Fibroblast of lung (primary cell): Measurements from ENCODE around the gene DNAJC24. TPM values are rescaled to one million over a fixed set of nuclear protein-coding genes. Genes with fewer than 3 reads are reported as not detected.

Source experiments
- DNase-seq, 2 donors: peaks; one replicate each; pipeline versions ENCODE4 v3.0.0 to v3.0.0-alpha.2; 2010; ENCODE audit warnings: low read depth in 2 of 2
- H2AFZ ChIP-seq: 2 replicates; pipeline ENCODE4 v1.5.1; 2012; ENCODE audit warnings: low read length, control low read depth, inconsistent platforms
- H3K27ac ChIP-seq: 2 replicates; pipeline ENCODE4 v1.5.1; 2011; ENCODE audit warnings: low read length, control low read depth; ENCODE audit not compliant: insufficient read depth
- H3K27me3 ChIP-seq: 2 replicates; pipeline ENCODE4 v1.5.1; 2011; ENCODE audit warnings: mild to moderate bottlenecking, low read length; ENCODE audit not compliant: control insufficient read depth, insufficient read depth
- H3K36me3 ChIP-seq: 2 replicates; pipeline ENCODE4 v1.5.1; 2011; ENCODE audit warnings: low read length; ENCODE audit not compliant: control insufficient read depth, insufficient read depth
- H3K4me1 ChIP-seq: 2 replicates; pipeline ENCODE4 v1.5.1; 2011; ENCODE audit warnings: low read length; ENCODE audit not compliant: control insufficient read depth, insufficient read depth; ENCODE audit errors: extremely low read depth
- H3K4me2 ChIP-seq: 2 replicates; pipeline ENCODE4 v1.5.1; 2011; ENCODE audit warnings: low read length, control low read depth; ENCODE audit not compliant: insufficient read depth; ENCODE audit errors: extremely low read depth
- H3K4me3 ChIP-seq, 4 experiments: fragments of 200-600 bp in 1 of 4; sonication (generic) in 1 of 4; replicated peaks in 1 of 4; 2 replicates each; pipeline ENCODE4 v1.5.1; 2011 to 2016; ENCODE audit warnings: low read length in 4 of 4, low read depth in 3 of 4, mild to moderate bottlenecking in 3 of 4, control low read depth in 2 of 4, inconsistent platforms in 1 of 4, mixed read lengths in 1 of 4; ENCODE audit not compliant: insufficient read depth in 1 of 4; ENCODE audit errors: control extremely low read depth in 1 of 4
- H3K79me2 ChIP-seq: 2 replicates; pipeline ENCODE4 v1.5.1; 2012; ENCODE audit warnings: mild to moderate bottlenecking, low read length, inconsistent platforms; ENCODE audit not compliant: control insufficient read depth, insufficient read depth
- H3K9ac ChIP-seq: 2 replicates; pipeline ENCODE4 v1.5.1; 2011; ENCODE audit warnings: mild to moderate bottlenecking, low read length, control low read depth; ENCODE audit not compliant: insufficient read depth
- H3K9me3 ChIP-seq: 2 replicates; pipeline ENCODE4 v1.5.1; 2012; ENCODE audit warnings: low read depth, low read length; ENCODE audit not compliant: control insufficient read depth, insufficient read depth
- H4K20me1 ChIP-seq: 2 replicates; pipeline ENCODE4 v1.5.1; 2011; ENCODE audit warnings: low read length; ENCODE audit not compliant: control insufficient read depth, insufficient read depth; ENCODE audit errors: extremely low read depth
- CTCF ChIP-seq, 2 donors: IDR thresholded peaks in 1 of 2; conservative IDR thresholded peaks in 1 of 2; 1 replicate in 1 of 2; 2 replicates in 1 of 2; pipeline ENCODE4 v1.5.1; 2011 to 2012; ENCODE audit warnings: low read length in 2 of 2, control low read depth in 1 of 2, inconsistent platforms in 1 of 2, low read depth in 1 of 2, mild to moderate bottlenecking in 1 of 2
- EZH2 ChIP-seq: IDR thresholded peaks from 2 replicates; pipeline ENCODE4 v1.5.1; 2012; ENCODE audit warnings: low read length, control low read depth, mild to moderate bottlenecking; ENCODE audit errors: missing control alignments
- polyA plus RNA-seq, 2 donors: library from polyadenylated mRNA; depleted of rRNA in 1 of 2; stranded (reverse) in 1 of 2; unstranded in 1 of 2; fragments of >200 nt; gene quantifications; 2 replicates each; pipeline ENCODE4 v1.2.1, GENCODE V29; 2011 to 2012; ENCODE audit warnings: missing spikeins in 1 of 2
- total RNA-seq: library from RNA; depleted of rRNA; stranded (reverse); fragments of >200 nt; gene quantifications from 2 replicates; pipeline ENCODE4 v1.2.1, GENCODE V29; 2014

The DNAJC24 gene
- total and polyA plus RNA-seq, 2 donors (not counting 1 experiment from before 2014, with no cell fraction given) = 13.3 to 19.2 TPM

GRCh38 chr11:31478223-31478590 lies 108.5 kb downstream of the DNAJC24 start:
- H3K27me3 ChIP-seq = no peaks in the 10 kb centered on the region
- H3K79me2 ChIP-seq = no peaks in the 10 kb centered on the region
- no peak overlapping the region for H3K27ac ChIP-seq
- H3K36me3 ChIP-seq = no peaks in the 10 kb centered on the region
- no peaks in the 10 kb centered on the region for H4K20me1 ChIP-seq
- H3K4me1 ChIP-seq = no peaks in the 10 kb centered on the region
- no peak overlapping the region for H3K9ac ChIP-seq
- no peak for DNase-seq
- H2AFZ ChIP-seq = no peak overlapping the region
- no peak for TF ChIP-seq EZH2
- TF ChIP-seq CTCF (conservative IDR thresholded peaks at IDR 0.05 in 1 of 2, IDR thresholded peaks at IDR 0.05 in 1 of 2; ENCODE audit: low read depth in 1 of 2, low read length in 2 of 2) = no peak
- H3K4me2 ChIP-seq = no peak overlapping the region
- H3K9me3 ChIP-seq = no peaks in the 10 kb centered on the region
- H3K4me3 ChIP-seq = no peak overlapping the region

- no peaks in the 10 kb centered on the region for H4K20me1 ChIP-seq
- no peaks in the 10 kb centered on the region for H3K79me2 ChIP-seq
- H3K4me3 ChIP-seq = no peak overlapping the region
- H3K9ac ChIP-seq = no peak overlapping the region
- no peaks in the 10 kb centered on the region for H3K27me3 ChIP-seq
- no peaks in the 10 kb centered on the region for H3K9me3 ChIP-seq
- TF ChIP-seq EZH2 (no peak), CTCF (conservative IDR thresholded peaks at IDR 0.05 in 1 of 2, IDR thresholded peaks at IDR 0.05 in 1 of 2; ENCODE audit: low read depth in 1 of 2, low read length in 2 of 2) (no peak)
- no peak overlapping the region for H2AFZ ChIP-seq
- H3K36me3 ChIP-seq = no peaks in the 10 kb centered on the region
- no peak for DNase-seq
- H3K27ac ChIP-seq = no peak overlapping the region
- no peaks in the 10 kb centered on the region for H3K4me1 ChIP-seq
- H3K4me2 ChIP-seq = no peak overlapping the region
These were observed 109.4 kb downstream of the DNAJC24 start for GRCh38 chr11:31479066-31479465.

- DNase-seq = no peak
- H3K9ac ChIP-seq = no peak overlapping the region
- H3K4me1 ChIP-seq = no peaks in the 10 kb centered on the region
- H4K20me1 ChIP-seq = no peaks in the 10 kb centered on the region
- H3K9me3 ChIP-seq = no peaks in the 10 kb centered on the region
- no peak overlapping the region for H3K4me3 ChIP-seq
- no peaks in the 10 kb centered on the region for H3K27me3 ChIP-seq
- no peaks in the 10 kb centered on the region for H3K79me2 ChIP-seq
- H2AFZ ChIP-seq = no peak overlapping the region
- H3K36me3 ChIP-seq = no peaks in the 10 kb centered on the region
- no peak overlapping the region for H3K4me2 ChIP-seq
- H3K27ac ChIP-seq = no peak overlapping the region
- TF ChIP-seq EZH2 (no peak), CTCF (conservative IDR thresholded peaks at IDR 0.05 in 1 of 2, IDR thresholded peaks at IDR 0.05 in 1 of 2; ENCODE audit: low read depth in 1 of 2, low read length in 2 of 2) (no peak)
These were observed 111.3 kb downstream of the DNAJC24 start for GRCh38 chr11:31480930-31481329.

Other genes with a start within 250 kb of the DNAJC24 start
- under 0.01 and 0.17 TPM in 2 replicates for gene DCDC1, start 121 bp upstream of the DNAJC24 start, total RNA-seq
- 0.02 and 0.05 TPM in 2 replicates for gene DCDC1, start 121 bp upstream of the DNAJC24 start, polyA plus RNA-seq
- gene IMMP1L, start 139.8 kb downstream of the DNAJC24 start, total RNA-seq = 5.4 and 10.2 TPM in 2 replicates
- 22.2 and 24.8 TPM in 2 replicates for gene IMMP1L, start 139.8 kb downstream of the DNAJC24 start, polyA plus RNA-seq
- gene ELP4, start 139.9 kb downstream of the DNAJC24 start, total RNA-seq = 11.7 and 12.1 TPM in 2 replicates
- gene ELP4, start 139.9 kb downstream of the DNAJC24 start, polyA plus RNA-seq = 13.1 and 13.7 TPM in 2 replicates